ENCODE data around the gene DAP. TPM values are rescaled to one million over a fixed set of nuclear protein-coding genes. Genes with fewer than 3 reads are reported as not detected.

DAP gene, protein sequence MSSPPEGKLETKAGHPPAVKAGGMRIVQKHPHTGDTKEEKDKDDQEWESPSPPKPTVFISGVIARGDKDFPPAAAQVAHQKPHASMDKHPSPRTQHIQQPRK
- 55.9 to 65.4 TPM (median 62.3 TPM) in 5 replicates for total RNA-seq (2022; extraction: Qiagen RNA extraction; ENCODE audit: low read depth)

GRCh38 chr5:10761185-10761932, at the start of gene DAP:
DAP (minus strand) TSS chr5:10761234; CDS start chr5:10761068, 166 bp downstream.

Other genes with a start within 250 kb of the DAP start
- gene ANKRD33B, start 197.2 kb downstream of the DAP start, total RNA-seq (2022; extraction: Qiagen RNA extraction; ENCODE audit: low read depth) = 11.3 to 13.1 TPM (median 12.2 TPM) in 5 replicates

Data from A549 treated with DMSO at 1 μM for 4 hours (cell line).